Measurements from ENCODE around the gene RAMP3. TPM values are rescaled to one million over a fixed set of nuclear protein-coding genes. Genes with fewer than 3 reads are reported as not detected.

Gene RAMP3
- total RNA-seq, 1 experiment from 2014 or later = not detected

GRCh38 chr7:45140827-45141226 is 16.8 kb upstream of the RAMP3 start:
- Histone ChIP-seq H3K4me3 (ENCODE audit: low read length) (no peak overlapping the region), H3K4me1 (ENCODE audit: insufficient read depth, low read length) (no peaks in the 10 kb centered on the region; the same call in 1 of the 2 replicates), H3K36me3 (ENCODE audit: low read depth, low read length) (no peaks in the 10 kb centered on the region), H3K9ac (ENCODE audit: low read length) (no peak overlapping the region), H3K79me2 (ENCODE audit: low read length) (no peaks in the 10 kb centered on the region), H3K4me2 (ENCODE audit: low read length) (no peak overlapping the region), H3F3A (ENCODE audit: low read length, unreplicated experiment) (no peaks in the 10 kb centered on the region), H3K27ac (ENCODE audit: low read length) (no peak overlapping the region), H3K9me2 (replicated peaks; ENCODE audit: low read length) (no peaks in the 10 kb centered on the region), H3K27me3 (ENCODE audit: low read length) (no peaks in the 10 kb centered on the region), H4K20me1 (ENCODE audit: low read length) (no peaks in the 10 kb centered on the region), H2AFZ (ENCODE audit: low read length) (no peak overlapping the region), H3K9me3 (ENCODE audit: low read length) (no peaks in the 10 kb centered on the region)
- no TSS peak for BruUV-seq (replicated peaks)
- ChIA-PET CTCF (no interaction called here), POLR2A (ENCODE audit: unreplicated experiment) (no interaction called here)
- ATAC-seq (no peak), DNase-seq (no peak)
- intact Hi-C loops (cut with micrococcal nuclease) = no loop called here
- no peak for TF ChIP-seq EZH2phosphoT487 (IDR thresholded peaks at IDR 0.05; ENCODE audit: borderline replicate concordance, low read length)

GRCh38 chr7:45143616-45144015 is 14.0 kb upstream of the RAMP3 start:
- ChIA-PET CTCF (no interaction called here), POLR2A (ENCODE audit: unreplicated experiment) (no interaction called here)

GRCh38 chr7:45145881-45146280 is 11.7 kb upstream of the RAMP3 start:
- Histone ChIP-seq H2AFZ (ENCODE audit: low read length) (no peak overlapping the region), H3K79me2 (ENCODE audit: low read length) (no peaks in the 10 kb centered on the region), H3K27ac (ENCODE audit: low read length) (no peak overlapping the region), H3K36me3 (ENCODE audit: low read depth, low read length) (no peaks in the 10 kb centered on the region), H3K9ac (ENCODE audit: low read length) (no peak overlapping the region), H3F3A (ENCODE audit: low read length, unreplicated experiment) (no peaks in the 10 kb centered on the region), H3K9me2 (replicated peaks; ENCODE audit: low read length) (no peaks in the 10 kb centered on the region), H3K9me3 (ENCODE audit: low read length) (no peaks in the 10 kb centered on the region), H3K4me3 (ENCODE audit: low read length) (no peak overlapping the region), H3K27me3 (ENCODE audit: low read length) (no peaks in the 10 kb centered on the region), H4K20me1 (ENCODE audit: low read length) (no peaks in the 10 kb centered on the region), H3K4me2 (ENCODE audit: low read length) (no peak overlapping the region), H3K4me1 (ENCODE audit: insufficient read depth, low read length) (no peaks in the 10 kb centered on the region)
- POLR2A ChIA-PET (ENCODE audit: unreplicated experiment) = no interaction called here
- intact Hi-C loops (cut with micrococcal nuclease) = no loop called here
- DNase-seq (no peak), ATAC-seq (no peak)
- BruUV-seq (replicated peaks) = no TSS peak
- TF ChIP-seq EZH2phosphoT487 (IDR thresholded peaks at IDR 0.05; ENCODE audit: borderline replicate concordance, low read length) (no peak), EZH2 (IDR thresholded peaks at IDR 0.05; ENCODE audit: low read length, unreplicated experiment) (no peak), CTCF (conservative IDR thresholded peaks at IDR 0.05; ENCODE audit: low read depth, low read length) (no peak)
- CTCF ChIA-PET = no interaction called here

More at GRCh38 chr7:45143616-45144015, 14.0 kb upstream of the RAMP3 start:
- H2AFZ ChIP-seq (ENCODE audit: low read length) = no peak overlapping the region
- H3K9me3 ChIP-seq (ENCODE audit: low read length) = no peaks in the 10 kb centered on the region
- H3K79me2 ChIP-seq (ENCODE audit: low read length) = no peaks in the 10 kb centered on the region
- ATAC-seq (peak; percentile 58), DNase-seq (peak; percentile 58)
- no peak overlapping the region for H3K4me3 ChIP-seq (ENCODE audit: low read length)
- H4K20me1 ChIP-seq (ENCODE audit: low read length) = no peaks in the 10 kb centered on the region
- H3F3A ChIP-seq (ENCODE audit: low read length, unreplicated experiment) = no peaks in the 10 kb centered on the region
- H3K4me2 ChIP-seq (ENCODE audit: low read length) = no peak overlapping the region
- H3K27ac ChIP-seq (ENCODE audit: low read length) = no peak overlapping the region
- H3K9me2 ChIP-seq (replicated peaks; ENCODE audit: low read length) = no peaks in the 10 kb centered on the region
- no TSS peak for BruUV-seq (replicated peaks)
- no peak overlapping the region for H3K9ac ChIP-seq (ENCODE audit: low read length)
- no peaks in the 10 kb centered on the region for H3K27me3 ChIP-seq (ENCODE audit: low read length)
- TF ChIP-seq EZH2phosphoT487 (IDR thresholded peaks at IDR 0.05; ENCODE audit: borderline replicate concordance, low read length) (no peak), EZH2 (IDR thresholded peaks at IDR 0.05; ENCODE audit: low read length, unreplicated experiment) (no peak), CTCF (conservative IDR thresholded peaks at IDR 0.05; ENCODE audit: low read depth, low read length) (no peak)
- no peaks in the 10 kb centered on the region for H3K36me3 ChIP-seq (ENCODE audit: low read depth, low read length)
- no peaks in the 10 kb centered on the region for H3K4me1 ChIP-seq (ENCODE audit: insufficient read depth, low read length)
- intact Hi-C loops (cut with micrococcal nuclease) = no loop called here
